ENCODE data around the gene PRPH2. TPM values are rescaled to one million over a fixed set of nuclear protein-coding genes. Genes with fewer than 3 reads are reported as not detected.

The PRPH2 gene
- 6.2 and 8.0 TPM in 2 replicates for polyA plus RNA-seq

GRCh38 chr6:42722497-42722896 is at the start of gene PRPH2:
PRPH2 (minus strand) TSS chr6:42722597; CDS start chr6:42722334, 263 bp downstream.

GRCh38 chr6:42745640-42746462 is 23.5 kb upstream of the PRPH2 start, which contains the start of gene TBCC:
TBCC (minus strand) TSS chr6:42746103; CDS start chr6:42746073, 30 bp downstream.

Other genes starting within 250 kb of the PRPH2 start
- gene UBR2, start 158.6 kb downstream of the PRPH2 start, polyA plus RNA-seq: 6.2 and 8.8 TPM in 2 replicates
- 10.3 and 11.3 TPM in 2 replicates for gene TBCC, start 23.5 kb upstream of the PRPH2 start, polyA plus RNA-seq
- gene BICRAL, start 59.5 kb upstream of the PRPH2 start, polyA plus RNA-seq: 6.3 and 7.1 TPM in 2 replicates
- 59.4 and 89.5 TPM in 2 replicates for gene RPL7L1, start 157.0 kb upstream of the PRPH2 start, polyA plus RNA-seq
- gene PTCRA, start 193.5 kb upstream of the PRPH2 start, polyA plus RNA-seq: not detected in 2 replicates
- 10.8 and 13.8 TPM in 2 replicates for gene CNPY3, start 206.9 kb upstream of the PRPH2 start, polyA plus RNA-seq
- gene GNMT, start 238.2 kb upstream of the PRPH2 start, polyA plus RNA-seq: 0.85 TPM in 1 of 2 replicates, not detected in the other